HepG2 (cell line): Measurements from ENCODE around the gene PXDC1. TPM values are rescaled to one million over a fixed set of nuclear protein-coding genes. Genes with fewer than 3 reads are reported as not detected.

Experiments
- FOSL2 ChIP-seq: sonication (generic); formaldehyde crosslinking; IDR thresholded peaks from 2 replicates; pipeline ENCODE4 v1.4.0; 2020; ENCODE audit warnings: missing genetic modification reagents
- FOXK1 ChIP-seq: sonication (generic); formaldehyde crosslinking; IDR thresholded peaks from 2 replicates; pipeline ENCODE4 v1.4.0; 2020; ENCODE audit warnings: low read depth, missing genetic modification reagents, borderline replicate concordance
- GATAD1 ChIP-seq: IDR thresholded peaks from 2 replicates; pipeline ENCODE4 v1.6.1; 2016; ENCODE audit warnings: missing genetic modification reagents, missing compliant biosample characterization
- HDAC1 ChIP-seq: sonication (generic); formaldehyde crosslinking; IDR thresholded peaks from 2 replicates; pipeline ENCODE4 v1.5.1; 2020; ENCODE audit warnings: mild to moderate bottlenecking, missing genetic modification reagents
- KDM4B ChIP-seq: sonication (generic); formaldehyde crosslinking; IDR thresholded peaks from 2 replicates; pipeline ENCODE4 v1.4.0; 2020; ENCODE audit warnings: missing genetic modification reagents
- MIXL1 ChIP-seq: IDR thresholded peaks from 2 replicates; pipeline ENCODE4 v1.6.1; 2016
- REPIN1 ChIP-seq: sonication (generic); formaldehyde crosslinking; IDR thresholded peaks from 2 replicates; pipeline ENCODE4 v1.8.0; 2022; ENCODE audit warnings: missing genetic modification reagents, low read depth, mild to moderate bottlenecking, borderline replicate concordance
- TEAD3 ChIP-seq: optimal IDR thresholded peaks from 2 replicates; pipeline ENCODE3; 2016; ENCODE audit warnings: borderline replicate concordance
- TP53 ChIP-seq: sonication (generic); formaldehyde crosslinking; conservative IDR thresholded peaks from 2 replicates; pipeline ENCODE4 v1.4.0; 2020; ENCODE audit warnings: missing genetic modification reagents
- YY1 ChIP-seq: IDR thresholded peaks from 2 replicates; pipeline ENCODE4 v1.6.1; 2011; ENCODE audit warnings: low read length, low read depth, moderate library complexity, mild to moderate bottlenecking; ENCODE audit not compliant: insufficient read depth, insufficient replicate concordance
- ZBTB42 ChIP-seq: sonication (generic); formaldehyde crosslinking; IDR thresholded peaks from 2 replicates; pipeline ENCODE4 v1.5.0; 2020; ENCODE audit warnings: mild to moderate bottlenecking, missing genetic modification reagents
- ZNF839 ChIP-seq: sonication (generic); formaldehyde crosslinking; IDR thresholded peaks from 2 replicates; pipeline ENCODE4 v1.4.0; 2020; ENCODE audit warnings: missing genetic modification reagents, mild to moderate bottlenecking, borderline replicate concordance
- polyA plus RNA-seq, 8 experiments: library from polyadenylated mRNA; depleted of rRNA in 3 of 8; stranded (reverse) in 7 of 8; unstranded in 1 of 8; fragments of >200 nt; fragmentation: Illumina TruSeq in 4 of 8; extraction: Trizol in 4 of 8; gene quantifications; 2 replicates each; pipeline versions ENCODE4 v1.2.1 to v1.2.3, GENCODE V29; 2011 to 2016; ENCODE audit warnings: low read depth in 4 of 8, missing spikeins in 1 of 8, mixed read lengths in 1 of 8; ENCODE audit not compliant: insufficient read depth in 1 of 8
- total RNA-seq, 5 experiments: library from RNA; depleted of rRNA; stranded (reverse); fragments of >200 nt; fragmentation: Illumina TruSeq; extraction: Trizol; gene quantifications; 2 replicates each; pipeline ENCODE4 v1.2.3, GENCODE V29; 2016; ENCODE audit warnings: low read depth in 1 of 5
- TF ChIP-seq, protein P1 (sequence below): sonication (generic); formaldehyde crosslinking; IDR thresholded peaks from 2 replicates; pipeline ENCODE4; 2020; ENCODE audit warnings: missing genetic modification reagents, mild to moderate bottlenecking, borderline replicate concordance
- TF ChIP-seq, protein P2 (sequence below): sonication (generic); formaldehyde crosslinking; IDR thresholded peaks from 2 replicates; pipeline ENCODE4 v1.8.1; 2023; ENCODE audit warnings: mild to moderate bottlenecking, missing genetic modification reagents, borderline replicate concordance
- TF ChIP-seq, protein P3 (sequence below): sonication (generic); formaldehyde crosslinking; IDR thresholded peaks from 2 replicates; pipeline ENCODE4 v1.5.0; 2020; ENCODE audit warnings: mild to moderate bottlenecking, missing genetic modification reagents, moderate library complexity
- TF ChIP-seq, protein P4 (sequence below), 2 experiments: fragments of 450-650 bp in 1 of 2; sonication (generic) in 1 of 2; formaldehyde crosslinking in 1 of 2; IDR thresholded peaks; 2 replicates each; pipeline versions ENCODE4 v1.6.1 to v1.8.0; 2016 to 2022; ENCODE audit warnings: antibody characterized with exemption in 1 of 2, mild to moderate bottlenecking in 1 of 2, missing genetic modification reagents in 1 of 2

Gene PXDC1
- total and polyA plus RNA-seq, 2 of the 13 experiments (the other 11 are each of a cell fraction or from before 2014, with no cell fraction given): 32.4 to 34.7 TPM

DNA sequence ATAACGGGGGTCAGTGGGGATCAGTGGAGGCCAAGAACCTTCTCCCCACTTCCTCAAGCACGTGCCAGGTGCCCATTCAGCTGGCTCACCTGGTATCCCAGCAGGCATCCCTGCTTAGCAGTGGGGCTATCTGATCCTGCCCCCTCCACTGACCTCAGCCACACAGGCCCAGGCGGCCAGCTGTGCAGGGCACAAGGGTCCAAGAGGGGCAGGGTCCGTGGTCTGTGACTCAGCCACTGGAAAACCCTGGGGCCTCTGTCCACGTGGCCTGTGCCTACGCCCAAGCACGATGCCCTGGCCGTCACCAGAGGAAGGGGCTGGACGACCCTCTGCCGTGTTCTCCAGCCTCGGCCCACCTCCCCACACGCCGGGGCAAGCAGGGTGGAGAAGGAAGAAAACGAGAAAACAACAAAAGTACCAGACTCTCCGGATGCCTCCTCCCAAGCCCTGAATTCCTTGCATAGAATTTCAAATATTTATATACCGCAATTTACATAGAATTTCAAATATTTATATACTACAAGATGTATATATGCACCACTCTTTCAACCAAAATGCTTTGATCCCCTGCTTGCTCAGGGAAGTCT, 12.1 kb downstream of the PXDC1 start (continued):
- TF ChIP-seq, protein P1, sequence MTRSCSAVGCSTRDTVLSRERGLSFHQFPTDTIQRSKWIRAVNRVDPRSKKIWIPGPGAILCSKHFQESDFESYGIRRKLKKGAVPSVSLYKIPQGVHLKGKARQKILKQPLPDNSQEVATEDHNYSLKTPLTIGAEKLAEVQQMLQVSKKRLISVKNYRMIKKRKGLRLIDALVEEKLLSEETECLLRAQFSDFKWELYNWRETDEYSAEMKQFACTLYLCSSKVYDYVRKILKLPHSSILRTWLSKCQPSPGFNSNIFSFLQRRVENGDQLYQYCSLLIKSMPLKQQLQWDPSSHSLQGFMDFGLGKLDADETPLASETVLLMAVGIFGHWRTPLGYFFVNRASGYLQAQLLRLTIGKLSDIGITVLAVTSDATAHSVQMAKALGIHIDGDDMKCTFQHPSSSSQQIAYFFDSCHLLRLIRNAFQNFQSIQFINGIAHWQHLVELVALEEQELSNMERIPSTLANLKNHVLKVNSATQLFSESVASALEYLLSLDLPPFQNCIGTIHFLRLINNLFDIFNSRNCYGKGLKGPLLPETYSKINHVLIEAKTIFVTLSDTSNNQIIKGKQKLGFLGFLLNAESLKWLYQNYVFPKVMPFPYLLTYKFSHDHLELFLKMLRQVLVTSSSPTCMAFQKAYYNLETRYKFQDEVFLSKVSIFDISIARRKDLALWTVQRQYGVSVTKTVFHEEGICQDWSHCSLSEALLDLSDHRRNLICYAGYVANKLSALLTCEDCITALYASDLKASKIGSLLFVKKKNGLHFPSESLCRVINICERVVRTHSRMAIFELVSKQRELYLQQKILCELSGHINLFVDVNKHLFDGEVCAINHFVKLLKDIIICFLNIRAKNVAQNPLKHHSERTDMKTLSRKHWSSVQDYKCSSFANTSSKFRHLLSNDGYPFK (CRISPR knock-in tag): no peak
- TF ChIP-seq GATAD1 (CRISPR knock-in tag) (no peak), FOXK1 (CRISPR knock-in tag) (no peak), YY1 (no peak), HDAC1 (no peak), KDM4B (CRISPR knock-in tag) (no peak), ZNF839 (CRISPR knock-in tag) (no peak), MIXL1 (CRISPR knock-in tag) (no peak), REPIN1 (CRISPR knock-in tag) (no peak), FOSL2 (CRISPR knock-in tag) (peak; percentile 64), TP53 (CRISPR knock-in tag) (no peak), ZBTB42 (CRISPR knock-in tag) (no peak), TEAD3 (CRISPR knock-in tag) (no peak)
- TF ChIP-seq, protein P2, sequence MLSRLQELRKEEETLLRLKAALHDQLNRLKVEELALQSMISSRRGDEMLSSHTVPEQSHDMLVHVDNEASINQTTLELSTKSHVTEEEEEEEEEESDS (CRISPR knock-in tag): no peak
- TF ChIP-seq, protein P3, sequence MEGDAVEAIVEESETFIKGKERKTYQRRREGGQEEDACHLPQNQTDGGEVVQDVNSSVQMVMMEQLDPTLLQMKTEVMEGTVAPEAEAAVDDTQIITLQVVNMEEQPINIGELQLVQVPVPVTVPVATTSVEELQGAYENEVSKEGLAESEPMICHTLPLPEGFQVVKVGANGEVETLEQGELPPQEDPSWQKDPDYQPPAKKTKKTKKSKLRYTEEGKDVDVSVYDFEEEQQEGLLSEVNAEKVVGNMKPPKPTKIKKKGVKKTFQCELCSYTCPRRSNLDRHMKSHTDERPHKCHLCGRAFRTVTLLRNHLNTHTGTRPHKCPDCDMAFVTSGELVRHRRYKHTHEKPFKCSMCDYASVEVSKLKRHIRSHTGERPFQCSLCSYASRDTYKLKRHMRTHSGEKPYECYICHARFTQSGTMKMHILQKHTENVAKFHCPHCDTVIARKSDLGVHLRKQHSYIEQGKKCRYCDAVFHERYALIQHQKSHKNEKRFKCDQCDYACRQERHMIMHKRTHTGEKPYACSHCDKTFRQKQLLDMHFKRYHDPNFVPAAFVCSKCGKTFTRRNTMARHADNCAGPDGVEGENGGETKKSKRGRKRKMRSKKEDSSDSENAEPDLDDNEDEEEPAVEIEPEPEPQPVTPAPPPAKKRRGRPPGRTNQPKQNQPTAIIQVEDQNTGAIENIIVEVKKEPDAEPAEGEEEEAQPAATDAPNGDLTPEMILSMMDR (CRISPR knock-in tag): no peak
- TF ChIP-seq, protein P4, sequence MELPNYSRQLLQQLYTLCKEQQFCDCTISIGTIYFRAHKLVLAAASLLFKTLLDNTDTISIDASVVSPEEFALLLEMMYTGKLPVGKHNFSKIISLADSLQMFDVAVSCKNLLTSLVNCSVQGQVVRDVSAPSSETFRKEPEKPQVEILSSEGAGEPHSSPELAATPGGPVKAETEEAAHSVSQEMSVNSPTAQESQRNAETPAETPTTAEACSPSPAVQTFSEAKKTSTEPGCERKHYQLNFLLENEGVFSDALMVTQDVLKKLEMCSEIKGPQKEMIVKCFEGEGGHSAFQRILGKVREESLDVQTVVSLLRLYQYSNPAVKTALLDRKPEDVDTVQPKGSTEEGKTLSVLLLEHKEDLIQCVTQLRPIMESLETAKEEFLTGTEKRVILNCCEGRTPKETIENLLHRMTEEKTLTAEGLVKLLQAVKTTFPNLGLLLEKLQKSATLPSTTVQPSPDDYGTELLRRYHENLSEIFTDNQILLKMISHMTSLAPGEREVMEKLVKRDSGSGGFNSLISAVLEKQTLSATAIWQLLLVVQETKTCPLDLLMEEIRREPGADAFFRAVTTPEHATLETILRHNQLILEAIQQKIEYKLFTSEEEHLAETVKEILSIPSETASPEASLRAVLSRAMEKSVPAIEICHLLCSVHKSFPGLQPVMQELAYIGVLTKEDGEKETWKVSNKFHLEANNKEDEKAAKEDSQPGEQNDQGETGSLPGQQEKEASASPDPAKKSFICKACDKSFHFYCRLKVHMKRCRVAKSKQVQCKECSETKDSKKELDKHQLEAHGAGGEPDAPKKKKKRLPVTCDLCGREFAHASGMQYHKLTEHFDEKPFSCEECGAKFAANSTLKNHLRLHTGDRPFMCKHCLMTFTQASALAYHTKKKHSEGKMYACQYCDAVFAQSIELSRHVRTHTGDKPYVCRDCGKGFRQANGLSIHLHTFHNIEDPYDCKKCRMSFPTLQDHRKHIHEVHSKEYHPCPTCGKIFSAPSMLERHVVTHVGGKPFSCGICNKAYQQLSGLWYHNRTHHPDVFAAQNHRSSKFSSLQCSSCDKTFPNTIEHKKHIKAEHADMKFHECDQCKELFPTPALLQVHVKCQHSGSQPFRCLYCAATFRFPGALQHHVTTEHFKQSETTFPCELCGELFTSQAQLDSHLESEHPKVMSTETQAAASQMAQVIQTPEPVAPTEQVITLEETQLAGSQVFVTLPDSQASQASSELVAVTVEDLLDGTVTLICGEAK (IDR thresholded peaks at IDR 0.05): no peak
- TF ChIP-seq, protein P4 (CRISPR knock-in tag; IDR thresholded peaks at IDR 0.05): no peak
